Activated T-cell treated with anti-CD3 and anti-CD28 coated beads for 1 hour (primary cell): ENCODE results near the gene LEUTX.
"Not testable (repeated sequence)": the region's sequence is repeated elsewhere in the genome, so short reads cannot be mapped to it uniquely, and the experiment has no call there.

Experiments used
- DNase-seq: peaks from one replicate; pipeline ENCODE4 v3.0.0-alpha.2; 2020; ENCODE audit warnings: low read depth

LEUTX gene

GRCh38 chr19:39780894-39781293 is 2.2 kb downstream of the LEUTX start:
- DNase-seq: no peak

GRCh38 chr19:39788244-39788643 is 9.6 kb downstream of the LEUTX start:
- no peak for DNase-seq

DNA sequence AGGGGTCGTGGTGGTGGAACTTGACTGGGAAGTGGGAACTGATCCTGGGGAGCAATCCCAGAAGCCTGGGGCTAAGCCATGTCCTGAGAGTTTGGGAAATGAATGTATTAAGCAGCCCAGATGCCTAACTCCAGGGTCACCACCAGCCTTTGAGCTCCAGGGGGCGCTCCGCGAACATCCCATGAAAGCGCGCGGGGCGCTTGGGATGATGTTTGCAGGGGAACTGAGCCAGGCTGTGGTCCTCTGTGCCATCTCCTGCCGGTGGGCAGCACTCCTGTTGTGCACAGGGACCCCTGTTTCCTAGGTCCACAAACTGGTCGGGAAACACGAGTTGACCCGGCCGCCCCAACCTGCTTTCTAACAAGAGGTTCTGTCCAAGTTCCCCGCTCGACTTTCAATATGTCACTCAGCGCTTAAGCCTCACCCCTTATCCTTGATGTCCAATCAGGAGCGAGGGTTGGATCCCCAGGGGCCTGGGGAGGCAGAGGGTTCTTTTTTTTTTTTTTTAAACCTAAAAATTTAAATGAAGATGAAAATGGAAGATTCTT is 14.4 kb downstream of the LEUTX start:
- DNase-seq: peak; percentile 70

GRCh38 chr19:39795001-39795400 is 16.3 kb downstream of the LEUTX start:
- no peak for DNase-seq

DNA sequence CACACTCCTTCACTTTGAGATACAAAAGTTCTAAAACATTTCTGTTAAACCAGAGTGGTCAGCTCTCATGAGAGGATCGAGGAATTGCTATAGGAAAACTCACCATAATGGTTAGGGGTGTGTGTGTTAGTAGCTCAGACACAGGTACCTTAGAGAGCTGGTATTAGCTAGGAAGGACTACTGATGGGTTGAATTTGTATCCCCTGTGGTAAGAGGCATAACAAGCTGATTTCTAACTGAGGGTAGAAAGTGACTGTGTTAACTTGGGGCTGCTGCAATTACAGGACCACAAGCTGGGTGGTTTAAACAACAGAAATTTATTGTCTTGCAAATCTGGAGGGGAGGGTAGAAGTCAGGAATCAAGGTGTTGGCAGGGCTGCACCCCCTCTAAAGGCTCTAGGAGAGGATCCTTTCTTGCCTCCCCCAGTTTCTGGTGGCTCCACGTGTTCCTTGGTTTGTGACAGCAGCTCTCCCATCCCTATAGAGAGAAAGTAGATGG is 17.4 kb downstream of the LEUTX start:
- no peak for DNase-seq

DNA sequence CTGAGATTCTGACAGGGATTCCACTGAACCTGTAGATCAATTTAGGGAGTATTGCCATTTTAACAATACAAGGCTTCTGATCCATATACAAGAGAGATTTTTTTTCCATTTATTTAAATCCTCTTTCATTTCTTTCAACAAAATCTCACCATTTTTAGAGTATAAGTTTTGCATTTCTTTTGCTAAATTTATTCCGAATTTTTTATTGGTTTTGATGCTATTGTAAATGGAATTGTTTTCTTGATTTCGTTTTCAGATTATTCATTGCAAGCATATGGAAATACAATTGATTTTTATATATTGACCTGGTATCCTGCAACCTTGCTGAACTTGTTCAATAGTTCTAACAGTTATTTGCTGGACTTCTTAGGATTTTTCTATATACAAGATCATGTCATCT is 18.4 kb downstream of the LEUTX start:
- no peak for DNase-seq

GRCh38 chr19:39802958-39803357 is 24.3 kb downstream of the LEUTX start:
- DNase-seq: no peak

GRCh38 chr19:39805104-39805503 is 26.4 kb downstream of the LEUTX start:
- DNase-seq: no peak

GRCh38 chr19:39807846-39808364 is 29.3 kb downstream of the LEUTX start:
- DNase-seq: no peak

DNA sequence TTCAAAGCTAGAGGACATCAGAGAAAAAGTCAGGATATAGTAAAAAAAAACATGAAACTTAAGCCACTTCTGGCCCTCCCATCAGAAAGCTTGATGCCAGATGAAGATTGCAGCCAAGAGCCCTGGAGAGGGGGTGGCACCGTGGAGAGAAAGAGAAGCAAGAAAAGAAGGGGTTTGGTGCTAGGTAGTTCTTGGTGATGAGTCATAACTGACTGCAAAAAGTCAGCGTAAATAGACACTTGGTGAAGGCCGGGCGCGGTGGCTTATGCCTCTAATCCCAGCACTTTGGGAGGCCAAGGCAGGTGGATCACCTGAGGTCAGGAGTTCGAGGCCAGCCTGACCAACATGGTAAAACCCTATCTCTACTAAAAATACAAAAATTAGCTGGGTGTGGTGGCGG is 30.0 kb downstream of the LEUTX start:
- not testable (repeated sequence) for DNase-seq

- no peak for DNase-seq
These were observed 30.7 kb downstream of the LEUTX start for GRCh38 chr19:39809368-39809767.

DNA sequence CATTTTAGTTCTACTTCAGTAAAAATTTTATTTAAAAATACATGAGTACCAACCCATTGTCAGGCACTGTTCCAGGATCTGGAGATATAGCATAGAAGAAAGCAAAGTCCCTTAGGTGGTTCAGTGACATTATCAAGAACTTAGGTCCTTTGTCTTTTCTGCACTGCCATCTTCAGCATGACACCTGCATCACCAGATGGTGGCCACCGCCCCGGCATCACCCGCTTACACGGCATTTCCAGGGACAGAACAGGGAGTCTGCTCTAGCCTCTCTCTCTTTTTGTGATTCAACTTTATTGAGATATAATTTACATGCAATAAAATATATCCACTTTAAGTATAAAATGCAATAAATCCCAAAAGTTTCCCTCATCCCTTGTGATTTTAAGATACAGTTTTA is 31.8 kb downstream of the LEUTX start:
- DNase-seq: no peak

DNA sequence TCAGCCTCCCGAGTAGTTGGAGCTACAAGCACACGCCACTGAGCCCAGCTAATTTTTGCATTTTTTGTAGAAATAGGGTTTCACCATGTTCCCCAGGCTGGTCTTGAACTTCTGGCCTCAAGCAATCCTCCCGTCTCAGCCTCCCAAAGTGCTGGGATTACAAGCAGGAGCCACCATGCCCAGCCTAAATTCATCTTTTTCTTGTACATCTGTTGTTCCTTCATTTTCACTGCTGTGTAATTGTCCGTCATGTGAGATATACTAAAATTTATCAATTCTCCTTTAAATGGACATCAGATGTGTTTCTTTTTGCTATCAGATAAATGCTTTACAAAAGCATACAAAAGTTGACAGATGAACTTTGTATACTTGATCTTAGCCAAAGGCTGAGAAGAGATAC is 32.4 kb downstream of the LEUTX start:
- no peak for DNase-seq

- no peak for DNase-seq
These were observed 34.8 kb downstream of the LEUTX start for GRCh38 chr19:39813264-39813993.

DNA sequence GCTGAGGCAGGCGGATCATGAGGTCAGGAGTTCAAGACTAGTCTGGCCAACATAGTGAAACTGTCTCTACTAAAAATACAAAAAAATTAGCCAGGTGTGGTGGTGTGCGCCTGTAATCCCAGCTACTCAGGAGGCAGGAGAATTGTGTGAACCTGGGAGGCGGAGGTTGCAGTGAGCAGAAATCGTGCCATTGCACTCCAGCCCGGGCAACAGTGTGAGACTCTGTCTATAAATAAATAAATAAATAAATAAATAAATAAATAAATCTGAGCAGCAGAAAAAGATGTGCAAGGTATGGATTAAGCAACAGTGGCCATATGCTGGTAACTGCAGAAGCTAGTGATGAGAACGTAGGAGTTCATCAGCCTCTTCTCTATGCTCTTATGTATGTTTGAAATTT is 35.5 kb downstream of the LEUTX start:
- not testable (repeated sequence) for DNase-seq

GRCh38 chr19:39814595-39814994 is 35.9 kb downstream of the LEUTX start:
- DNase-seq: no peak

GRCh38 chr19:39816287-39817048 is 37.8 kb downstream of the LEUTX start:
- DNase-seq: no peak

- no peak for DNase-seq
These were observed 39.4 kb downstream of the LEUTX start for GRCh38 chr19:39817888-39818561.

DNA sequence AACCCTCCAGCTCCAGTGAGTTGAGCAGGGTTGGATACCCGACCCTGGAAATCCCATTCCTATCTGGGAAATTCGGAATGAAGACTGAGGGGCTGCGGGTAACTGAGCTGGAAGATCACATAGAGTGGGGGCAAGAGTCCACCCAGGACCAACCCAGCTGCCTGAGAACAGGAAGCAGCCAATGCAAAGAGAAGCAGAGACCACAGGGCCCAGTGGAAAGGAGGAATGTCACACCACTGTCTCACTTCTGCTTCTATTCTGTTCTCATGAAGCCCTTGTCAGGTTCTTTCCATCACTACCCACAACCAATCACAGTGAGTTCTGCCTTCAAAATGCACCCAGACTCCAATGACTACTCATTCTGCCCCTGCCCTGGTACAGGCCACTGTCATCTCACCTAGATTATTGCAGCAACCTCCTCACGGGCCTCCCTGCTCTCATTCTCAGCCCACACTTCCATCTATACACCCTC is 40.0 kb downstream of the LEUTX start:
- no peak for DNase-seq

GRCh38 chr19:39819786-39820185 is 41.1 kb downstream of the LEUTX start:
- no peak for DNase-seq

GRCh38 chr19:39820696-39821095 is 42.0 kb downstream of the LEUTX start:
- no peak for DNase-seq

GRCh38 chr19:39823686-39824085 is 45.0 kb downstream of the LEUTX start:
- no peak for DNase-seq
